ENCODE measurements around the gene AK8. TPM values are rescaled to one million over a fixed set of nuclear protein-coding genes. Genes with fewer than 3 reads are reported as not detected.

The AK8 gene
- total and polyA plus RNA-seq, 2 experiments from 2014 or later = 0.14 to 0.78 TPM

- TF ChIP-seq ZNF462 (CRISPR knock-in tag; IDR thresholded peaks at IDR 0.05) (no peak), EZH2phosphoT487 (IDR thresholded peaks at IDR 0.05; ENCODE audit: unreplicated experiment) (no peak), ETS1 (IDR thresholded peaks at IDR 0.05) (no peak), ZNF331 (CRISPR knock-in tag; IDR thresholded peaks at IDR 0.05; ENCODE audit: low read depth) (no peak), CTCF (conservative IDR thresholded peaks at IDR 0.05; ENCODE audit: low read depth in 2 of 2) (no peak), EZH2 (IDR thresholded peaks at IDR 0.05; ENCODE audit: low read depth, unreplicated experiment) (no peak)
Measured at GRCh38 chr9:132892400-132892799, 14.3 kb upstream of the AK8 start (continued).

GRCh38 chr9:132888151-132888550 lies 10.1 kb upstream of the AK8 start:
- Histone ChIP-seq H4K20me1 (replicated peaks; ENCODE audit: insufficient read depth) (no peaks in the 10 kb centered on the region), H3F3A (replicated peaks; ENCODE audit: low read depth) (no peaks in the 10 kb centered on the region), H3K4me3 (no peak overlapping the region), H3K9me2 (ENCODE audit: insufficient read depth) (no peaks in the 10 kb centered on the region), H3K27me3 (ENCODE audit: insufficient read depth) (no peaks in the 10 kb centered on the region), H3K36me3 (ENCODE audit: insufficient read depth) (no peaks in the 10 kb centered on the region), H3K79me2 (replicated peaks; ENCODE audit: insufficient read depth) (no peaks in the 10 kb centered on the region), H3K27ac (ENCODE audit: low read depth) (no peak overlapping the region), H3K4me1 (ENCODE audit: insufficient read depth) (no peaks in the 10 kb centered on the region), H3K4me2 (no peak overlapping the region), H2AFZ (no peak overlapping the region)
- no peak overlapping the region for H3K27ac Mint-ChIP-seq
- H3K4me1 Mint-ChIP-seq = no peaks in the 10 kb centered on the region; the same call in 2 of the 3 replicates
- no peaks in the 10 kb centered on the region for H3K27me3 Mint-ChIP-seq (ENCODE audit: insufficient read depth, low read depth, poor library complexity)
- no peaks in the 10 kb centered on the region for H3K9me3 Mint-ChIP-seq
- no peak overlapping the region for H3K4me3 Mint-ChIP-seq
- no peak for DNase-seq (ENCODE audit: low spot score)
- no peaks in the 10 kb centered on the region for H3K36me3 Mint-ChIP-seq (ENCODE audit: low read depth)
- no peak for ATAC-seq
- no peak for TF ChIP-seq ZNF462 (CRISPR knock-in tag; IDR thresholded peaks at IDR 0.05)

Measured in GM23338 (cell line).